H1 (cell line): ENCODE data around the gene LDLRAD3. TPM values are rescaled to one million over a fixed set of nuclear protein-coding genes. Genes with fewer than 3 reads are reported as not detected.

ENCODE experiments used
- HDAC6 ChIP-seq: IDR thresholded peaks from one replicate; pipeline ENCODE4 v1.7.1; 2012; ENCODE audit warnings: low read depth, mild to moderate bottlenecking, inconsistent platforms, low read length, moderate library complexity
- KDM5A ChIP-seq: fragments of 200-600 bp; IDR thresholded peaks from 2 replicates; pipeline ENCODE4 v1.7.1; 2012; ENCODE audit warnings: mild to moderate bottlenecking, low read length, inconsistent platforms, mixed read lengths
- PHF8 ChIP-seq: fragments of 200-600 bp; sonication (generic); conservative IDR thresholded peaks from 2 replicates; pipeline ENCODE4 v1.7.1; 2012; ENCODE audit warnings: low read depth, mild to moderate bottlenecking, inconsistent platforms, low read length, moderate library complexity
- POU5F1 ChIP-seq: IDR thresholded peaks from 2 replicates; pipeline ENCODE4 v1.6.1; 2011; ENCODE audit warnings: low read depth, mild to moderate bottlenecking, low read length, moderate library complexity
- RAD21 ChIP-seq, 2 experiments: IDR thresholded peaks in 1 of 2; conservative IDR thresholded peaks in 1 of 2; 2 replicates each; pipeline ENCODE4 v1.6.1; 2011; ENCODE audit warnings: low read depth in 2 of 2, low read length in 2 of 2, improper control_type of control experiment in 1 of 2, inconsistent platforms in 1 of 2, mild to moderate bottlenecking in 1 of 2, moderate library complexity in 1 of 2
- polyA plus RNA-seq, 7 experiments: library from polyadenylated mRNA; depleted of rRNA in 3 of 7; stranded (reverse) in 5 of 7; unstranded in 2 of 7; fragments of >200 nt in 5 of 7; fragments of 200-250 nt in 2 of 7; gene quantifications; 1 replicate in 5 of 7; 2 replicates in 1 of 7; 4 replicates in 1 of 7; pipeline versions ENCODE4 v1.2.1 to v1.2.3, GENCODE V29; 2011 to 2013; ENCODE audit warnings: missing spikeins in 2 of 7, mixed read lengths in 2 of 7
- total RNA-seq: library from RNA; stranded (reverse); fragmentation: NEBNext Ultra II Directional; extraction: Animal tissue kit (Norgen Biotek cat#: 25700); gene quantifications from 2 replicates; pipeline ENCODE4 v1.2.1, GENCODE V29; 2021

The LDLRAD3 gene
- total and polyA plus RNA-seq, 2 of the 8 experiments (the other 6 are each of a cell fraction or from before 2014, with no cell fraction given) = 18.6 to 22.8 TPM

DNA sequence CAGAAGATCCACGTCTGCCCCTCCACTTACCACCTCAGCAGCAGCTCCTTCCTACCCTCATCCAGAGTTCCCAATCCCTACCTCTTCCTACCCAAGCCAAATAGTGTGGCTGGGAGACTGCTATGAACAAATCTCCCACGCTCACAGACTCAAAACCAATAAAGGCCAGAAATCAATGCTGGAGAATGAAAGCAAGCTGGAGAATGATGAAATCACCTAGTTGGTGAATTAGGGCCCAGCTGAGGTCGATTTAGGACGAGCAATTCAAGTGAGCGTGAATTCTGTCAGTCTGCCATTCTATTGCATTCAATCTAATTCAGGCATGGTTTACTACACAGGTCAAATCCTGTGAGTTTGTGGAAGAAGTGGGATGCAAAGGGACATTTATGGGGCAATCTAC lies 322.9 kb downstream of the LDLRAD3 start (continued):
- TF ChIP-seq HDAC6 (no peak), PHF8 (no peak), POU5F1 (no peak), KDM5A (no peak), RAD21 (IDR thresholded peaks at IDR 0.05 in 1 of 2, conservative IDR thresholded peaks at IDR 0.05 in 1 of 2; ENCODE audit: low read depth in 2 of 2, low read length in 2 of 2) (no peak)
- TF ChIP-seq, all 59 proteins: peak for 0
